HCT116 (cell line): ENCODE results near the gene GNG2.

ENCODE experiments used
- EGR1 ChIP-seq: IDR thresholded peaks from 2 replicates; pipeline ENCODE4 v1.6.1; 2012; ENCODE audit warnings: low read depth
- EZH2 ChIP-seq: fragments of 200-600 bp; sonication (generic); IDR thresholded peaks from 2 replicates; pipeline ENCODE4 v1.6.1; 2017; ENCODE audit warnings: antibody characterized with exemption, mixed run types
- FOSL1 ChIP-seq: IDR thresholded peaks from 2 replicates; pipeline ENCODE4 v1.6.1; 2012; ENCODE audit warnings: low read depth
- POLR2A ChIP-seq: IDR thresholded peaks from 2 replicates; pipeline ENCODE4 v1.7.0; 2011; ENCODE audit warnings: borderline replicate concordance; ENCODE audit not compliant: insufficient read depth, insufficient read length; ENCODE audit errors: extremely low read depth
- POLR2AphosphoS5 ChIP-seq: IDR thresholded peaks from 2 replicates; pipeline ENCODE4 v1.6.1; 2011; ENCODE audit warnings: mild to moderate bottlenecking, low read depth, low read length, moderate library complexity
- RAD21 ChIP-seq: IDR thresholded peaks from 2 replicates; pipeline ENCODE4 v1.6.1; 2012; ENCODE audit warnings: low read depth, mild to moderate bottlenecking
- SP1 ChIP-seq: IDR thresholded peaks from 2 replicates; pipeline ENCODE4 v1.6.1; 2012; ENCODE audit warnings: low read depth
- SRF ChIP-seq: IDR thresholded peaks from 2 replicates; pipeline ENCODE4 v1.6.1; 2012; ENCODE audit warnings: low read depth
- YY1 ChIP-seq: IDR thresholded peaks from 2 replicates; pipeline ENCODE4 v1.6.1; 2011; ENCODE audit warnings: low read length, low read depth, moderate library complexity, mild to moderate bottlenecking; ENCODE audit not compliant: insufficient replicate concordance; ENCODE audit errors: extremely low read depth
- TF ChIP-seq, protein P1 (sequence below), 3 experiments: fragments of 200-600 bp in 1 of 3; sonication (generic) in 1 of 3; IDR thresholded peaks in 2 of 3; conservative IDR thresholded peaks in 1 of 3; 2 replicates each; pipeline ENCODE4 v1.5.1; 2012 to 2017; ENCODE audit warnings: low read depth in 2 of 3, low read length in 2 of 3, antibody characterized with exemption in 1 of 3, borderline replicate concordance in 1 of 3, control low read depth in 1 of 3, mild to moderate bottlenecking in 1 of 3, mixed read lengths in 1 of 3, mixed run types in 1 of 3, moderate library complexity in 1 of 3; ENCODE audit not compliant: insufficient read depth in 1 of 3
- TF ChIP-seq, protein P2 (sequence below): IDR thresholded peaks from 2 replicates; pipeline ENCODE4 v1.6.1; 2012
- TF ChIP-seq, protein P3 (sequence below): IDR thresholded peaks from 2 replicates; pipeline ENCODE4 v1.6.1; 2012; ENCODE audit warnings: low read depth

DNA sequence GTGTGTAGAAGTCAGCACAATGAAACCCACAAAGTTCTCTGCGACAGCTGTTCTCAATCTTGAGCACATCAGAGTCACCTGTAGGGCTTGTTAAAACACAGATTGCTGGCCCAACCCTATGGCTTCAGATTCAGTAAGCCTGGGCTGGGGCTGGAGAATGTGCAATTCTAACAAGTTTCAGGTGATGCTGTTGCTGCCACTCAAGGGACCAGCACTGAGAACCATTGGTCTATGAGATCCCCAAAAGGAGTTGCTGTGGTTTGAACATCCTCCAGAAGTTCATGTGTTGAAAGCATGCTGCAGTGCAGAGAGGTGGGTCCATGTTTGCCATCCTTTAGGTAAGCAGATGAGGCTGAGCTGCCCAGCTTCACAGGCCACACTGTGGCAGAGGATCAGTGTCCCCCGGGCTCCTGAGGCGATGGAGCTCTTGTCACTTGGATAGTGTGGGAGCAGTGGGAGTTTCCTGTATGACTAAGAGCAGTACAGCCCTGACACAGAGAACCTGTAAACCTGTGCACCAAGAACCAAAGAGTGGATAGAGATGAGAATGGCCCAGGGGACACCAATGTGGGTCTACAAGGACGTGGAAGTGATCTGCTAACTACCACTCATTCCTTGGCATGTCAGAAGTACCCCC, 120.9 kb downstream of the GNG2 start:
- TF ChIP-seq, protein P1, sequence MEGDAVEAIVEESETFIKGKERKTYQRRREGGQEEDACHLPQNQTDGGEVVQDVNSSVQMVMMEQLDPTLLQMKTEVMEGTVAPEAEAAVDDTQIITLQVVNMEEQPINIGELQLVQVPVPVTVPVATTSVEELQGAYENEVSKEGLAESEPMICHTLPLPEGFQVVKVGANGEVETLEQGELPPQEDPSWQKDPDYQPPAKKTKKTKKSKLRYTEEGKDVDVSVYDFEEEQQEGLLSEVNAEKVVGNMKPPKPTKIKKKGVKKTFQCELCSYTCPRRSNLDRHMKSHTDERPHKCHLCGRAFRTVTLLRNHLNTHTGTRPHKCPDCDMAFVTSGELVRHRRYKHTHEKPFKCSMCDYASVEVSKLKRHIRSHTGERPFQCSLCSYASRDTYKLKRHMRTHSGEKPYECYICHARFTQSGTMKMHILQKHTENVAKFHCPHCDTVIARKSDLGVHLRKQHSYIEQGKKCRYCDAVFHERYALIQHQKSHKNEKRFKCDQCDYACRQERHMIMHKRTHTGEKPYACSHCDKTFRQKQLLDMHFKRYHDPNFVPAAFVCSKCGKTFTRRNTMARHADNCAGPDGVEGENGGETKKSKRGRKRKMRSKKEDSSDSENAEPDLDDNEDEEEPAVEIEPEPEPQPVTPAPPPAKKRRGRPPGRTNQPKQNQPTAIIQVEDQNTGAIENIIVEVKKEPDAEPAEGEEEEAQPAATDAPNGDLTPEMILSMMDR (IDR thresholded peaks at IDR 0.05 in 2 of 3, conservative IDR thresholded peaks at IDR 0.05 in 1 of 3; ENCODE audit: borderline replicate concordance in 1 of 3, insufficient read depth in 1 of 3, low read depth in 2 of 3, low read length in 2 of 3), result no peak
- TF ChIP-seq, protein P2, sequence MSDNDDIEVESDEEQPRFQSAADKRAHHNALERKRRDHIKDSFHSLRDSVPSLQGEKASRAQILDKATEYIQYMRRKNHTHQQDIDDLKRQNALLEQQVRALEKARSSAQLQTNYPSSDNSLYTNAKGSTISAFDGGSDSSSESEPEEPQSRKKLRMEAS, result no peak
- TF ChIP-seq RAD21, result no peak
- TF ChIP-seq, protein P3, sequence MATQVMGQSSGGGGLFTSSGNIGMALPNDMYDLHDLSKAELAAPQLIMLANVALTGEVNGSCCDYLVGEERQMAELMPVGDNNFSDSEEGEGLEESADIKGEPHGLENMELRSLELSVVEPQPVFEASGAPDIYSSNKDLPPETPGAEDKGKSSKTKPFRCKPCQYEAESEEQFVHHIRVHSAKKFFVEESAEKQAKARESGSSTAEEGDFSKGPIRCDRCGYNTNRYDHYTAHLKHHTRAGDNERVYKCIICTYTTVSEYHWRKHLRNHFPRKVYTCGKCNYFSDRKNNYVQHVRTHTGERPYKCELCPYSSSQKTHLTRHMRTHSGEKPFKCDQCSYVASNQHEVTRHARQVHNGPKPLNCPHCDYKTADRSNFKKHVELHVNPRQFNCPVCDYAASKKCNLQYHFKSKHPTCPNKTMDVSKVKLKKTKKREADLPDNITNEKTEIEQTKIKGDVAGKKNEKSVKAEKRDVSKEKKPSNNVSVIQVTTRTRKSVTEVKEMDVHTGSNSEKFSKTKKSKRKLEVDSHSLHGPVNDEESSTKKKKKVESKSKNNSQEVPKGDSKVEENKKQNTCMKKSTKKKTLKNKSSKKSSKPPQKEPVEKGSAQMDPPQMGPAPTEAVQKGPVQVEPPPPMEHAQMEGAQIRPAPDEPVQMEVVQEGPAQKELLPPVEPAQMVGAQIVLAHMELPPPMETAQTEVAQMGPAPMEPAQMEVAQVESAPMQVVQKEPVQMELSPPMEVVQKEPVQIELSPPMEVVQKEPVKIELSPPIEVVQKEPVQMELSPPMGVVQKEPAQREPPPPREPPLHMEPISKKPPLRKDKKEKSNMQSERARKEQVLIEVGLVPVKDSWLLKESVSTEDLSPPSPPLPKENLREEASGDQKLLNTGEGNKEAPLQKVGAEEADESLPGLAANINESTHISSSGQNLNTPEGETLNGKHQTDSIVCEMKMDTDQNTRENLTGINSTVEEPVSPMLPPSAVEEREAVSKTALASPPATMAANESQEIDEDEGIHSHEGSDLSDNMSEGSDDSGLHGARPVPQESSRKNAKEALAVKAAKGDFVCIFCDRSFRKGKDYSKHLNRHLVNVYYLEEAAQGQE, result no peak
- TF ChIP-seq FOSL1, result no peak
- TF ChIP-seq POLR2A, result no peak
- no peak for TF ChIP-seq YY1
- no peak for TF ChIP-seq EGR1
- TF ChIP-seq EZH2, result no peak
- TF ChIP-seq SP1, result no peak
- no peak for TF ChIP-seq SRF
- TF ChIP-seq POLR2AphosphoS5, result no peak
